T-helper 2 cell treated with Interferon-gamma antibody and Interleukin-4, amounts not matched to agents 100 ng/mL and 5 ng/mL, for 36 hours (primary cell): Measurements from ENCODE around the gene ISLR2. TPM values are rescaled to one million over a fixed set of nuclear protein-coding genes. Genes with fewer than 3 reads are reported as not detected.

ENCODE experiments used
- intact Hi-C: fragments of 100-400 bp; cut with micrococcal nuclease; formaldehyde crosslinking; loops from one replicate; pipeline ENCODE4 v1.15.1; 2023
- total RNA-seq: library from RNA; stranded (reverse); gene quantifications from 2 replicates; pipeline ENCODE4 v1.2.3, GENCODE V29; 2022

The ISLR2 gene
- total RNA-seq, 1 donor from 2014 or later, result not detected

- intact Hi-C loops, result loop anchor here (5.0 kb wide), 1 partner anchor 173 kb away; no protein-coding TSS in a partner anchor
Observed at GRCh38 chr15:74128785-74129585, 1.4 kb upstream of the ISLR2 start.

GRCh38 chr15:74129586-74130154 is 716 bp upstream of the ISLR2 start:
- intact Hi-C loops, result loop anchor here (5.0 kb wide), 2 partner anchors 157 to 173 kb away; no protein-coding TSS in a partner anchor

- intact Hi-C loops, result loop anchor here (5.0 kb wide), 1 partner anchor 159 kb away; no protein-coding TSS in a partner anchor
Observed at GRCh38 chr15:74130849-74131627, 652 bp downstream of the ISLR2 start.

GRCh38 chr15:74131628-74132413 is 1.4 kb downstream of the ISLR2 start:
- intact Hi-C loops, result loop anchor here (5.0 kb wide), 1 partner anchor 160 kb away; no protein-coding TSS in a partner anchor

- intact Hi-C loops, result loop anchor here (5.0 kb wide), 1 partner anchor 161 kb away; no protein-coding TSS in a partner anchor
Observed at GRCh38 chr15:74132681-74133651, 2.6 kb downstream of the ISLR2 start.

GRCh38 chr15:74133694-74134386 is 3.5 kb downstream of the ISLR2 start:
- intact Hi-C loops, result loop anchor here (5.0 kb wide), 1 partner anchor 162 kb away; no protein-coding TSS in a partner anchor

GRCh38 chr15:74134387-74135027 is 4.1 kb downstream of the ISLR2 start:
- intact Hi-C loops, result loop anchor here (5.0 kb wide), 1 partner anchor 162 kb away; no protein-coding TSS in a partner anchor

GRCh38 chr15:74135041-74135565 is 4.7 kb downstream of the ISLR2 start:
- intact Hi-C loops, result no loop called here

GRCh38 chr15:74136540-74136813 is 6.1 kb downstream of the ISLR2 start:
- intact Hi-C loops, result no loop called here

- intact Hi-C loops, result no loop called here
Observed at GRCh38 chr15:74136814-74137536, 6.6 kb downstream of the ISLR2 start.

GRCh38 chr15:74137537-74137894 is 7.1 kb downstream of the ISLR2 start:
- intact Hi-C loops, result no loop called here

GRCh38 chr15:74138642-74139041 is 8.3 kb downstream of the ISLR2 start:
- intact Hi-C loops, result no loop called here

- intact Hi-C loops, result no loop called here
Observed at GRCh38 chr15:74141591-74141990, 11.2 kb downstream of the ISLR2 start.

GRCh38 chr15:74144153-74144775 is 13.9 kb downstream of the ISLR2 start:
- intact Hi-C loops, result no loop called here

GRCh38 chr15:74146277-74146800 is 16.0 kb downstream of the ISLR2 start:
- intact Hi-C loops, result no loop called here

GRCh38 chr15:74147051-74147450 is 16.7 kb downstream of the ISLR2 start:
- intact Hi-C loops, result no loop called here

GRCh38 chr15:74155766-74156417 is 25.5 kb downstream of the ISLR2 start:
- intact Hi-C loops, result no loop called here
